Choroid plexus epithelial cell (primary cell): ENCODE data around the gene TOX2.
A peak's percentile ranks its signal among the peaks of the same experiment; 100 is the strongest.

Experiments
- DNase-seq: peaks from one replicate; pipeline ENCODE4 v3.0.0-alpha.2; 2010; ENCODE audit warnings: low read depth
- H3K4me3 ChIP-seq: 2 replicates; pipeline ENCODE4 v1.5.1; 2011; ENCODE audit warnings: low read depth, mild to moderate bottlenecking, control low read depth, low read length, moderate library complexity
- TF ChIP-seq, protein P1 (sequence below): conservative IDR thresholded peaks from 2 replicates; pipeline ENCODE4 v1.5.1; 2011; ENCODE audit warnings: low read depth, mild to moderate bottlenecking, control low read depth, inconsistent platforms, low read length, moderate library complexity

TOX2 gene

DNA sequence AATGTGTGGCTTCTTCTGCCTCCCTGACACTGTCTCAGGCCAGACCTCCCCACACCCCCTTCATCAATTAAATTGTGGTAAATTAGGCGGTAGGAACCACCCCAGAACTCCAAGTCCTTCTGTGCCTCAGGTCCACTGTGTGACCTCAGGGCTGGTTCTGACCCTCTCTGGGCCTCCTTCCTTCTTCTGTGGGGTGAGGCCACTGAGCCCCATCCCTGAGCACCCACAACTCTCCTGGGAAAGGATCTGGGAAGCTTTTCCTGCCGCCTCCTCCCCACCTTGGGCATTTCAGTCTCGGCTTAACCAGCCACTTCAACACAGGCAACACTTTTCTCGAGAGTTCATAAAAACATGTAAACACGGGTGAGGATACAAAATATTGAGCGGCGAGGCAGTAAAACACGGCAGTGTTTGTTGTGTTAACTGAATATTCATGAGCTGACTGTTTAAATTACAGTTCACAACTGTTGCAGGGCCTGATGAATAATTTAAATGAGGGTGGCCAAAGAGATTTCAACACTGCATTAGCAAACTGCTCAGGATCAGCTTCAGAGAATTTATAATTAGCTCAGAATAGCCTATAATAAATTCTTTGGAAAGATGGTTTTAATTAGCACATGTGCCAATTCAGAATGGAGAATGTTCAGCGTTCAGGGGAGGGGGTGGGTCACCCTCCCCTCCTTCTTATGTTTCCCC lies 112.1 kb downstream of the TOX2 start:
- TF ChIP-seq, protein P1, sequence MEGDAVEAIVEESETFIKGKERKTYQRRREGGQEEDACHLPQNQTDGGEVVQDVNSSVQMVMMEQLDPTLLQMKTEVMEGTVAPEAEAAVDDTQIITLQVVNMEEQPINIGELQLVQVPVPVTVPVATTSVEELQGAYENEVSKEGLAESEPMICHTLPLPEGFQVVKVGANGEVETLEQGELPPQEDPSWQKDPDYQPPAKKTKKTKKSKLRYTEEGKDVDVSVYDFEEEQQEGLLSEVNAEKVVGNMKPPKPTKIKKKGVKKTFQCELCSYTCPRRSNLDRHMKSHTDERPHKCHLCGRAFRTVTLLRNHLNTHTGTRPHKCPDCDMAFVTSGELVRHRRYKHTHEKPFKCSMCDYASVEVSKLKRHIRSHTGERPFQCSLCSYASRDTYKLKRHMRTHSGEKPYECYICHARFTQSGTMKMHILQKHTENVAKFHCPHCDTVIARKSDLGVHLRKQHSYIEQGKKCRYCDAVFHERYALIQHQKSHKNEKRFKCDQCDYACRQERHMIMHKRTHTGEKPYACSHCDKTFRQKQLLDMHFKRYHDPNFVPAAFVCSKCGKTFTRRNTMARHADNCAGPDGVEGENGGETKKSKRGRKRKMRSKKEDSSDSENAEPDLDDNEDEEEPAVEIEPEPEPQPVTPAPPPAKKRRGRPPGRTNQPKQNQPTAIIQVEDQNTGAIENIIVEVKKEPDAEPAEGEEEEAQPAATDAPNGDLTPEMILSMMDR = no peak
- DNase-seq = no peak
- no peak overlapping the region for H3K4me3 ChIP-seq

DNA sequence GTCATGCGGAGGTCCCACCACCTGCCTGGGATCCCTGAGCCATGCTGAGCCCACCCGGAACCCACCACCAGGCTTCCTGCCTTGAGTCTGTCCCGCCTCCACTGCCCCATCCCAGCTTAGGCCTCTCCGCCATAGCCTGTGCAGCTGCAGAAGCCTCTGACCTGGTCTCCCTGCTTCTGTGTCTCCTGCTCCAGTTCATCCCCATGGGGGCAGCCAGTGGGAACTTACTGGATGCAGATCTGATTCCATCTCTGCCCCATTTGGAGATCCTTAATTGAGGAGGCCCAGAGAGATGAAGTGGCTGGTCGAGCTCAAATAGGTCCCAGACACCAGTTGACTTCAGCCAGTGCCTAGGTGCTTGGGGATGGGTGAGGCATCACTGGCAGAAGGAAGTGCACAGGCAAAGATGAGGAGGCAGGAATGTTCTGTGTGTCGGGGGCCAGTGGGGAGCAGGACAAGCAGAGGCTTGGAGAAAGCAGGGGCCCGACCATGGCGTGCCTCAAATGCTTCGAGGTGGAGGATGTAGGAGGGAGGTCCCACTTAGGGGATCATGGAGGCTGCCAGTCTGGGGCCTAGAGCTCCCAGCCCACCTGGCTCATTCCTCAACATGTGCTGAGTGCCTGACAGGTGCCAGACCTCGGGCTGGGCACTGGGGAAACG lies 112.8 kb downstream of the TOX2 start:
- TF ChIP-seq, protein P1 = no peak
- no peak overlapping the region for H3K4me3 ChIP-seq
- DNase-seq = no peak

DNA sequence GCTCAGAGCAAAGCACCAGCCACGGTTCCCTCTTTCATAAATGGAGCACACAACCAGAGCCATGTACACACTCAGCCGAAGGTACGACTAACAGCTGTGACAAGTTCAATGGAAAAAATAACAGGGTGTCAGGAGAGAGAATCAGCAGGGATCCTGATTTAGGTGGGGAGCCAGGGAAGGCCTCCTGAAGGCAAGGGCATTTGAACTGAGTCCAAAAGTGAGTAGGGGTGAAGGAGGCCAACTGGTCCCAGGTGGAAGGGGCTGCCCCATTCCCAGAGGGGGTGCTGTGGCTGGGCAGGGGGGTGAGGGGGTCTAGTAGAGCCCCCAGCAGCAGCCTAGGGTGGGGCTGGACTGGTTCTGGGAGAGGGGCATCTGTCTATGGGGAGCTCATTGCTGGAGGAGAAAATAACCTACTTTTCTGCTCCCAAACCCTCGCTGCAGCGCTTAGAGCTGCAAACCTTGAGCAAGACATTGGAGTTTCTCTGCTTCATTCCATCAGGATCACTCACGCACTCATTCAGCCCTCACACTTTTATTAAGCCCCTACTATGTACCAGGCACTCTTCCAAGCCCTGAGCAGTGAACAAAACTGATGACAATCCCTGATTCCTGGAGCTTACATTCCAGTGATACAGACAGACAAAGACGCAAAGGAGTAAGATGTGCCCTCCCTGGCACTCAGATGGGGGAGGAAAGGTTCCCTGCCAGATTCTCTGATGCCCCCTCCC lies 113.5 kb downstream of the TOX2 start:
- DNase-seq = peak; percentile 16
- no peak overlapping the region for H3K4me3 ChIP-seq
- TF ChIP-seq, protein P1 = no peak

DNA sequence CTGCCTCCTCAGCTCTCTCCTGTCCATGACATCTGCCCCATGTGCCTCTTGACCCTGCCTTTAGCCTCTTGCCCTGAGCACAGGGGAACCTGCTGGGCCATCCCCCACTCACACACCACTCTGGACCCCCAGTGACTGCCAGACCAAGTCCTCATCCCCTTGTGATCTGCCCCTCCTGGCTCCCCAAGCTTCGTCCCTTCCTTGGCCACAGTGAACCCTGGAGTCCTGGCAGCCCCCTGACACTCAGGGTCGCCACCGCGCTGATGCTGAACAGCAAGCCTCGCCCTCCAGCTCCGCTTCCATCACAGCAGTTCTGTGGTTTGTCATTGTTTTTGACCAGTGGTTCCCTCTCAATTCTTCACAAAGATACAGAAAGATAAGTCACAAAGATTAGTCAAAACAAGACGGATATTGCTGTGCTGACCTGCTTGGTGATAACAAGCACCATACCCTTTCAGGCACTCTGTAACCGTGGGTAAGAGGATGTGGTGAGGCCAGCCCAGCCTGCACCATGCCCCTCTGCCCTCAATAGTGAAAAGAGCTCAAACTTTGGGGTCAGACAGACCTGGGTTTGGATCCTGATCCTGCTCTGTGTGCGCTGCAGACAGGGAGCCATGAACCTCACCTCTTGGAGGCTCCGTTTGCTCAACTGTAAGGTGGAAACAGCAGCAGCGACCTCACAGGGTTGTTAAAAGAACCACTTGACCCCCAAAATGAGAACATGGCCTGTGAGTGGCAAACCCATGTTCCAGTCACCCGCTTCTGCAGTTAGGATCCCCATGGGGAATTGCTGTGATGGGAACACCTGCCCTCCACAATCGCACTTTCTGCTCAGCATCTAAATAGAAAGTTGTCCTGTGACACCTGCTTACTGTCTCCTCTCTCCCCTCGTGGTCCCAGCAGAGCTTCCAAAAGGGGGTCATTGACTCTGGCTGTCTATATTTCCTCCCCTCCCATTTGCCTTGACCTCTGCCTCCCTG lies 114.5 kb downstream of the TOX2 start:
- DNase-seq = no peak
- TF ChIP-seq, protein P1 = no peak
- H3K4me3 ChIP-seq = no peak overlapping the region

DNA sequence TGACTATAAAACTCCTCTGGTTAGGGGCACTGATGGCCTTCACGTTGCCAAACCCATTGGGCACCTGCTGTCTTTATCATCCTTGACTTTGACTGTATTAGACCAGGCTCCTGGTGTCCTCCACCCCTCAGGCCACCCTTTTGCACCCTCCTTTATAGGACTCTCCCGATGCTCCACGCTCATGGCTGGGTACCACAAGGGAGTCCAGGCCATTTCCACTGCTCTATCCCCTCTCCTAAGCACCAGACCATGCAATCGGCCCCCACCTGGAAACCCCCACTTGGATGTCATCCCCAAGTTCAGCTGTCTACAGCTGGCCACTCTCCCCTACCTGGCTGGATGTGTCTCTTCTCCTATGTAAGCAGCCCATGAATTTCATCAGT lies 115.2 kb downstream of the TOX2 start:
- TF ChIP-seq, protein P1 = no peak
- H3K4me3 ChIP-seq = no peak overlapping the region
- no peak for DNase-seq

DNA sequence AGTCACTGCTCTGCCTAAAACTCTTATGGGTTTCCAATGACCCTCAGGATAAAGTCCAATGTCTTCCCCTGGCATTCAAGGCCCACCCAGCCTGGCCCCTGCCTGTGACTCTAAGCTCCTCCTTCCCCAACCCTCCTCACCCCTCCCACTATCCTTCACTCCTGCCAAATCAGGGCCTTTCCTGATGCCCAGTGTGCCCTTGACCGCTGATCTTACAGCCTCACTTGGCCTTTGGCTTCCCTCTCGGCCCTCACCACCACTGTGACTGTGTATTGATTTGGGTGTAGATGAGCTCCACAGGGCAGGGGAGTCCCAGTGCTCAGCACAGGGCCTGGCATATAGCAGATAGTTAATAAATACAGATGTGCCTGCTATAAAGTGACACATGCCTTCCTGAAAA lies 115.7 kb downstream of the TOX2 start:
- no peak overlapping the region for H3K4me3 ChIP-seq
- TF ChIP-seq, protein P1 = no peak
- DNase-seq = no peak
